DMS53 treated with DMSO at 0.1 percent for 48 hours (cell line): Measurements from ENCODE around the gene IL25.

ENCODE experiments used
- DNase-seq: peaks from one replicate; lab custom pipeline; 2025; ENCODE audit not compliant: unreplicated experiment; lab: John Stamatoyannopoulos, UW

IL25 gene

DNA sequence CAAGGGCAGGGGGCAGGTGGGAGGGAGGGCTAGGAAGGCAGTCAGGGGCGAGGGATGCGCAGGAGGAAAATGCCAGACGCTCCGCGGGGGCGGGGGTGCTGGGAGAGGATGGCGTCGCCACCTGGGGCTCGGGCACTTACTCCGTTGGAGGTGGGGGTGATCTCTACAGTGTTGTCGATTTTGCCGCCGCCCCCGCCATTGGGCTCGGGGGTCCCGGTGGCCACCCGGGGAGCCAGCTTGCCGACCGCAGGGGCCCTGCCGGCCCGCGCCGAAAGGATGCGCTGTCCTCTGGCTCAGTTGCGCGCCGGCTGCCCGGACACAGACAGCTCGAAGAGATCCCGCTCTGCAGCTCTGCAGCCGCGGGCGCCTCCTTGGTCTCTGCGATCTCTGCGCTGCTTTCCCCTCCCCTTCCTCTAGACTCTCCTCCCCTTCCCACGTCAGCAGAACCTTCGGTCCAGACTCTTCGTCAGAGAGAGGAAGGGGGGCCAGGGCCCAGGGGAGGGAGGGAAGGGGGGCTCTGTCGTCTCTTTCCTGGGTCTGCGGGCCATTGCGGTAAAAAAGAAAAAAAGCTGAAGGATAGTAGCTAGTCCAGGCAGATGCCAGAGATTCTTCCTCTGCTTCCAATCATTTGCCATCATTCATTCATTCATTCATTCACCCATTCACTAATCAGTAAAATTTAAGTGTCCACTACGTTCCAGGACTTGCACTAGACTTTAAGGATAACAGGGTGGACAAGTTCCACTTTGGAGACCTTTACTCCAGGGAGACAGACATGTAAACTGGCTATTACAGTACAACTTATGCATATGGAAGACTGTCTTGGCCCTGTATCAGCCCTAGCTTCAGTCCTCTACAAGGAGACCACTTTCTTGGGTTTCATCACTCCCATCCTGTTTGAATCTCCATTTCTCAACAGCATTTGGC, 19.8 kb upstream of the IL25 start, which contains the start of gene SLC22A17:
Gene SLC22A17, minus strand, starts transcription at position 382 of the 927 bp plus-strand sequence.
- DNase-seq, result peak; percentile 46

- DNase-seq, result no peak
Observed at GRCh38 chr14:23353433-23353780, 19.2 kb upstream of the IL25 start.

DNA sequence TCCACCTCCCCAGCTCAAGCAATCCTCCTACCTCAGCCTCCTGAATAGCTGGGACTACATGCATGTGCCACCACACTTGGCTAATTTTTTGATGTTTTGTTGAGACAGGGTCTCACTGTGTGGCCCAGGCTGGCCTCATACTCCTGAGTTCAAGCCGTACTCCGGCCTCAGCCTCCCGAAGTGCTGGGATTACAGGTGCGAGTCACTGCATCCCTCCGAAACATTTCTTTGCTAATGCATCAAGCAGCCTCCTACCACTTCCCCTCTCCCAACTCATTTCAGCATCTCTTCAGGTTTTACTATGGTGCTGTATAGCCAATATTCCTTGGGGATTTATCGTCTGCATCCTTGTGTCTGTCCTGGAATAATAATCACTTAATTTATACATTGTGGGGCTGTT, 17.6 kb upstream of the IL25 start:
- DNase-seq, result no peak

DNA sequence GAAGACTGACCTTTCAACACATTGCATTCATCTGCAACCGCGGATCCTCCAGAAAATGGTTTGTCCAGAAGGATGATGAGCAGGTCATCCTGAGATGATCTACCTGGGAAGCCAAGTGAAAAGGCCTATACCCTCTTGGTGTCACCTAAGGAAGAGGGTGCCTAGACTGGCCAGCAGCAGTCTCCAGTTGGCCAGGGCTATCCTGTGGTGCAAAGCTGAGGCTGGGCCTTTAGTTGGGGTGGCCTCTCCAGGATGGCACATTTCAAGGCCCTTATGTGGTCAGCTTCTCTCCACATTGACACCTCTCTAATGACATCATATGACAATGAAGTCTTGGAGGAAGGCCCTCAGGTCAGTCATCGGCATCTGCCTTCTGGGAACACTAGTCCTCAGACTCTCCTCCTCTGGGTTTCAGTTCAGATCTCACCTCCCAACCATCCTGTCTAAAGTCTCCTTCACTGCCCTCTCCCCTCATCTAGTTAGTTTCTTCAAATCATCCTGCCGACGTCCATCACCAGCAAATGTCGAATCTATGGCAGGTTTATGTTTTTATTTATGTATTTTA, 16.7 kb upstream of the IL25 start:
- DNase-seq, result no peak

DNA sequence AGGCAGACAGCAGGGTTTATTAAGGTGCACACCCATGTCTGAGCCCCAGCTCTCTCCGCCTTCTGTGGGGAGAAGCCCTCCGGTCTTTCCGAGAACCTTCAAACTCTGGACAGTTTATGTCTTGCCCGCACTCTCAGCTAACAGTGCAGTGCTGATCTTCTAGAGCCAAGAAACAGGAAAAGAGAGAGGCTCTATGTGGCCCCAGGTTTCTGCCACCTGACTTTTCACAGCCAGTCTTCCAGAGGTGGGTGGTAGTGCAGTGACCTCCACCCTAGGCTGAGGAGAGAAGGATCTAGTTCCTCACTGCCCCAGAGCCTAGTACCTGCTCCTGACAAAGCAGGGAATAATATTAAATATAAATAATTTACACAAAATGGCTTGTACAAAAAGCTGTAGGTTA, 15.9 kb upstream of the IL25 start:
- no peak for DNase-seq

- no peak for DNase-seq
Observed at GRCh38 chr14:23357261-23357660, 15.3 kb upstream of the IL25 start.

- no peak for DNase-seq
Observed at GRCh38 chr14:23358042-23358441, 14.6 kb upstream of the IL25 start.

- no peak for DNase-seq
Observed at GRCh38 chr14:23358553-23359166, 13.9 kb upstream of the IL25 start.

DNA sequence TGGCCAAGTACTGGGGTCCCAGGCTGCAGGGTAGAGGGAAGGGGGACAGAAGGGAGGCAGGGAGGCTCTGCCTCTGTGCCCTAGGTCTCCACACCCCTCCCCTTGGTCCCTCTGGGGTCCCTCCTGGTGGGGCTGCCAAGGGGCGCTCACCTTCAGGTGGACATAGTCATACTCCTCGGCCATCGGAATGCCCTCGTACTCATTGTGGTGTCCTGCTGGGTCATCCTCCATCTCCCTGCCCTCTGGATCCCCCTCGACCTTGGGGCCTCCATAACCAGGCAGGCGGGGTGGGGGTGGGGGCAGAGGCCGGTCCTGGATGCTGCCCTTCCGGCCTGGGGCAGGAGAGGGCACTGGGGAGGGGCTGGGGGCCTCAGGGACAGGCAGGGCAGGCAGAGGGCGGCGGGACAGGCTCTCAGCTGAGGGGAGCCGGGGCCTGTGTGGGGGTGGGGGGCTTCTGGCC, 13.4 kb upstream of the IL25 start:
- DNase-seq, result no peak

- DNase-seq, result no peak
Observed at GRCh38 chr14:23359722-23360447, 12.7 kb upstream of the IL25 start.

DNA sequence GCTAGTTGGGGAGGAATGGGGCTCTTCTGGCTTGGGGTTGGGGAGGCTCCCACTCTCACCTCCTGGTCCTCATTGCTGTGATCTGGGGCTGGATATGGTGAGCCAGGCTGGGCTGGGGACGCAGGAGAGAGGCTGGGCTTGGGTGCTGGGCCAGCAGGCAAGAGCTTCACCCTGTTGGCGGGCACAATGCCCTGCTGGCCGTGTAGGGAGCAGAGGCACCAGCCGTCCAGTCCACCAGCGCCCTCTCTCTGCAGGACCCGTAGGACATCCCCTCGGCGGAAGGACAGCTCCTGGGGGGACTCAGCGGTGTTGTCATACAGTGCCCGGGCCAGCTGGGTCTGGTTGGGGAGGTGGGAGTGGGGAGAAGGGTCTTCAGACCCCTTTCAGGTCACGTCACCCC, 12.1 kb upstream of the IL25 start:
- no peak for DNase-seq

- DNase-seq, result no peak
Observed at GRCh38 chr14:23361320-23361719, 11.3 kb upstream of the IL25 start.

DNA sequence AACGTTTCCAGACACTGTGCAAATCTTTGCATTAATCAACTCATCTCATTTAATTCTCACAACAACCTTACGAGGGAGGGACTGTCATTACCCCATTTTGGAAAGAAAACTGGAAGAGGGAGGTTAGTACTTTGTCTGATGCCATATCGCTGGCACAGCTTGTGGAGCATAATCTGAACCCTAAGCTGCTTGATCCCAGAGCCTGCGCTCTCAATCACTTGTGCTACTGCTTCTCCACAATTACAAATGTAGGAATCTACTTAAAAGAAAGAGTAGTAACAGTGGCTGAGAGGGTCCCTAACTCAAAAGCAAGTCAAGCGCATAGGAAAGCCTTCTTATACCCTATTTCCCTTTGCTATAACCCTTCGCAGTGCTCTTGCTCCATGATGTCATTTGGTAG, 10.8 kb upstream of the IL25 start:
- no peak for DNase-seq

GRCh38 chr14:23362200-23362599, 10.4 kb upstream of the IL25 start:
- no peak for DNase-seq

GRCh38 chr14:23364164-23365035, 8.2 kb upstream of the IL25 start:
- DNase-seq, result no peak

DNA sequence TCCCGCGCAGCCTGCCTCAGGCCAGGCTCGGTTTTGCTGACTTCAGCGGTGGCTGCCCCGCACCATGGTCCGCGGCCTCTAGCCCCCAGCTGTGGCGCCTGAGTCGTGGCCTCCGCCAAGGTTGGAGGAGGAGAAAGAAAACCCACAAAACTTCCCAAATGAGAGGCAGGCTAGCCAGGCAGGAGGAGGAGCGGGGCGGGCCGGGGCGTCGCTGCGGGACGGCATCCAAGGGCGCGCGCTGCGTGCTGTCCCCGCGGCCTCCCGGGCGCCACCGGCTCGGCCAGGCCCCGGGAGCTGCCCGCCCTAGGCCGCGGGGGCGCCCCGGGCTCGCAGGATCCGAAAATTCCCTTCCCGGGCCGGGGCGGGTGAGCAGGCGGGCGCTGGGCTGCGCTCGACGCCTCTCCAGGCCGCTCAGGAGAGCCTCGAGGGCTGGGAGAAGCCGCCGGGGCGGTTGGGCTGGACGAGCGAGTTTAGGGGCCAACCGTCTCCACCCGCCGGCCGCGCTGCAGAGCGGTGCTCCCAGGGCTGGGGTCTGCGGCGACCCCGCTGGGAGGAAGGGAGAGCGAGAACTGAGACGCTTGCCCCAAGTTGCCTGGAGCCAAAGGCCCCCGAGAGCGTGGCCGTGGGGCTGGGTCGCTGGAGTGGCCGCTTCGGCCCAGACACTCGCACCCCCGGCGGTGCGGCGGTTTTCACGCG, 7.4 kb upstream of the IL25 start, which contains the start of gene EFS:
Gene EFS, minus strand, starts transcription at position 137 of the 696 bp plus-strand sequence. CDS start 147 bp downstream, outside the sequence.
- DNase-seq, result no peak

GRCh38 chr14:23365732-23366425, 6.7 kb upstream of the IL25 start:
- DNase-seq, result no peak

GRCh38 chr14:23366426-23366921, 6.1 kb upstream of the IL25 start:
- DNase-seq, result no peak

DNA sequence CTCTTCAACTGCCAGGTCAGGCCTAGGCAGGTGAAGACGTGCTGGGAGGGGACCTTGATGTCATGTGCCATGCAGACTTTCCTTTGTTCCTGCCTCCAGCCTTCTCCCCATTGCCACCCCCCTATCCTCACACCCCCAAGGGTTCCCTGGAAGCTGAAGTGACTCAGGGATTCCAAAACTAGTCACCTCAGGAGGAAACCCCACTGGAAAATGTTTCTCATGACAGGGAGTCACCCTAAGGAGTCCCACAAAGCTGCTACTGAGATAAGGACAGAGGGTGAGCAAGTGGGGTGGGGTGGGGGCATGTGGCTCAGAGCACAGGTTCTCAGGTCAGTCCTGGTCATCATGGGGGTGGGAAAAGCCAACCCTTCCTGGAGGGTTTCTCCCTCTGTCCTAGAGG, 2.4 kb upstream of the IL25 start:
- DNase-seq, result no peak
